Endodermal cell (in vitro differentiated cells): ENCODE results near the gene CMTM6. TPM values are rescaled to one million over a fixed set of nuclear protein-coding genes. Genes with fewer than 3 reads are reported as not detected.
"Not testable (repeated sequence)": the region's sequence is repeated elsewhere in the genome, so short reads cannot be mapped to it uniquely, and the experiment has no call there.

ENCODE experiments used
- DNase-seq: peaks from one replicate; pipeline ENCODE4 v3.0.0-alpha.2; 2017
- H3K27ac ChIP-seq: 2 replicates; pipeline ENCODE4 v1.5.1; 2013; ENCODE audit warnings: mild to moderate bottlenecking, low read depth, low read length, moderate library complexity
- H3K27me3 ChIP-seq: 2 replicates; pipeline ENCODE4 v1.6.1; 2013; ENCODE audit warnings: mild to moderate bottlenecking, low read length, moderate library complexity; ENCODE audit not compliant: insufficient read depth, control insufficient read depth, poor library complexity, severe bottlenecking
- H3K36me3 ChIP-seq: 2 replicates; pipeline ENCODE4 v1.7.0; 2013; ENCODE audit warnings: mild to moderate bottlenecking, low read length, moderate library complexity; ENCODE audit not compliant: control insufficient read depth, insufficient read depth
- H3K4me1 ChIP-seq: one replicate; pipeline ENCODE4 v1.7.0; 2013; ENCODE audit warnings: low read length; ENCODE audit not compliant: control insufficient read depth, insufficient read depth
- H3K4me3 ChIP-seq: 2 replicates; pipeline ENCODE4 v1.5.1; 2013; ENCODE audit warnings: mild to moderate bottlenecking, low read length, moderate library complexity
- H3K9ac ChIP-seq: 2 replicates; pipeline ENCODE4 v1.6.1; 2013; ENCODE audit warnings: mild to moderate bottlenecking, low read length, moderate library complexity; ENCODE audit not compliant: poor library complexity, severe bottlenecking; ENCODE audit errors: extremely low read depth
- H3K9me3 ChIP-seq: 2 replicates; pipeline ENCODE4 v1.6.1; 2013; ENCODE audit warnings: mild to moderate bottlenecking, low read length, moderate library complexity; ENCODE audit not compliant: control insufficient read depth
- H3K27ac Mint-ChIP-seq: 2 replicates; pipeline ENCODE4 v1.8.0; 2020; ENCODE audit warnings: mixed read lengths
- H3K27me3 Mint-ChIP-seq: 2 replicates; pipeline ENCODE4 v1.8.0; 2021; ENCODE audit warnings: mild to moderate bottlenecking, mixed read lengths; ENCODE audit not compliant: insufficient read depth
- H3K36me3 Mint-ChIP-seq: 2 replicates; pipeline ENCODE4 v1.8.0; 2020; ENCODE audit warnings: low read depth, mixed read lengths
- H3K4me1 Mint-ChIP-seq: 2 replicates; pipeline ENCODE4 v1.8.0; 2020; ENCODE audit warnings: mixed read lengths
- H3K4me3 Mint-ChIP-seq: 2 replicates; pipeline ENCODE4 v1.8.0; 2020; ENCODE audit warnings: mild to moderate bottlenecking, moderate library complexity, mixed read lengths
- H3K9me3 Mint-ChIP-seq: 2 replicates; pipeline ENCODE4 v1.8.0; 2020; ENCODE audit warnings: mild to moderate bottlenecking, mixed read lengths
- CTCF ChIP-seq: fragments of 200-600 bp; sonication (generic); conservative IDR thresholded peaks from 2 replicates; pipeline ENCODE4 v1.5.0; 2021; ENCODE audit warnings: antibody characterized with exemption, mild to moderate bottlenecking
- WGBS, 2 experiments: methylation state at CpG; one replicate each; pipeline versions ENCODE4 v1.1.5 to v1.1.7; 2013; ENCODE audit warnings: missing lambda C conversion rate in 2 of 2, mixed read lengths in 1 of 2; ENCODE audit not compliant: insufficient coverage in 1 of 2, insufficient read length in 1 of 2; 5-methylcytosine and 5-hydroxymethylcytosine counted together
- total RNA-seq, 2 donors: library from RNA; stranded (reverse); fragmentation: NEBNext Ultra II Directional in 1 of 2; extraction: Animal tissue kit (Norgen Biotek cat#: 25700) in 1 of 2; gene quantifications; 2 replicates in 1 of 2; 3 replicates in 1 of 2; pipeline ENCODE4 v1.2.1, GENCODE V29; 2021

The CMTM6 gene
- total RNA-seq, 2 donors from 2014 or later = 58.3 to 62.4 TPM

DNA sequence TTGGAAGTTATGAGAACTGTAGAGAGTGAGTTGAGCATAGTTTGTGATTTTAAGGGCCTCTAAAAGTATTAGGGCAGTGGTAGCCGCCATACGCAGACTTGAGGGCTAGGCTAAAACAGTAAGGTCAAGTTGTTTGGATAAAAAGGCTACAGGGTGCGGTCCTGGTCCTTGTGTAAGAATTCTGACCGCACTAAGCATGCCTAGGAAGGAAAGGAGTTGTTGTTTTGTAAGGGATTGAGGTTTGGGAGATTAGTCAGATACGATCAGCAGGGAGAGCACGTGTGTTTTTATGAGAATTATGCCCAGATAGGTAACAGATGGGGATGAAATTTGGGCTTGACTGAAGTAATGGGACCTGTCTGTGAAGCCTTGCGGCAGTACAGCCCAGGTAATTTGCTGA is 39.2 kb downstream of the CMTM6 start:
- not testable (repeated sequence) for H3K27ac Mint-ChIP-seq, H3K4me1 Mint-ChIP-seq, H3K36me3 Mint-ChIP-seq, DNase-seq, H3K27ac ChIP-seq, H3K4me3 Mint-ChIP-seq, H3K27me3 Mint-ChIP-seq, H3K4me3 ChIP-seq, H3K9me3 ChIP-seq, H3K36me3 ChIP-seq, H3K9ac ChIP-seq, H3K9me3 Mint-ChIP-seq
- H3K27me3 ChIP-seq = peaks cover 63% of the 10 kb centered on the region
- WGBS, 2 experiments = 89 to 92% methylated on average over 3 to 7 of the region's 7 CpGs
- H3K4me1 ChIP-seq = peaks cover 11% of the 10 kb centered on the region

- not testable (repeated sequence) for H3K27ac ChIP-seq, DNase-seq, H3K27ac Mint-ChIP-seq, H3K4me1 ChIP-seq, H3K36me3 ChIP-seq, H3K9ac ChIP-seq, H3K9me3 ChIP-seq, H3K36me3 Mint-ChIP-seq, H3K4me3 ChIP-seq, H3K9me3 Mint-ChIP-seq, H3K4me3 Mint-ChIP-seq
- WGBS, 2 experiments = 63 to 86% methylated on average over 3 to 6 of the region's 9 CpGs
- peaks cover 13% of the 10 kb centered on the region for H3K27me3 Mint-ChIP-seq
- H3K4me1 Mint-ChIP-seq = peaks cover 13% of the 10 kb centered on the region
- H3K27me3 ChIP-seq = peaks cover 72% of the 10 kb centered on the region
Observed at GRCh38 chr3:32462191-32462986, 40.3 kb downstream of the CMTM6 start.

GRCh38 chr3:32460817-32461496 is 41.7 kb downstream of the CMTM6 start:
- Mint-ChIP-seq H3K27me3 (peaks cover 25% of the 10 kb centered on the region), H3K4me3 (peak overlapping the region; percentile 19), H3K4me1 (peaks cover 24% of the 10 kb centered on the region)
- H3K4me3 ChIP-seq, H3K36me3 ChIP-seq, H3K4me1 ChIP-seq, H3K27ac ChIP-seq, H3K9me3 ChIP-seq, H3K27ac Mint-ChIP-seq, H3K9ac ChIP-seq, H3K9me3 Mint-ChIP-seq, H3K36me3 Mint-ChIP-seq: not testable (repeated sequence)
- peaks cover 79% of the 10 kb centered on the region for H3K27me3 ChIP-seq
- 38 to 43% methylated on average over 7 to 10 of the region's 10 CpGs for WGBS, 2 experiments
- DNase-seq = peak; percentile 72

GRCh38 chr3:32460031-32460749 is 42.5 kb downstream of the CMTM6 start:
- H3K4me1 Mint-ChIP-seq = peaks cover 31% of the 10 kb centered on the region
- Histone ChIP-seq H3K4me1 (peaks cover 12% of the 10 kb centered on the region), H3K27me3 (peaks cover 78% of the 10 kb centered on the region), H3K4me3 (no peak overlapping the region), H3K27ac (peak overlapping the region; percentile 62), H3K36me3 (no peaks in the 10 kb centered on the region), H3K9me3 (no peaks in the 10 kb centered on the region), H3K9ac (no peak overlapping the region)
- peaks cover 33% of the 10 kb centered on the region for H3K27me3 Mint-ChIP-seq
- H3K36me3 Mint-ChIP-seq = peaks cover 3% of the 10 kb centered on the region
- peak; percentile 90 for DNase-seq
- peak overlapping the region; percentile 42 for H3K27ac Mint-ChIP-seq
- H3K4me3 Mint-ChIP-seq = peak overlapping the region; percentile 19
- no peaks in the 10 kb centered on the region for H3K9me3 Mint-ChIP-seq
- no peak for TF ChIP-seq CTCF
- WGBS, 2 experiments = 21% methylated on average over 6 to 15 of the region's 15 CpGs
